ENCODE results near the gene SUSD4.

Gene SUSD4

DNA sequence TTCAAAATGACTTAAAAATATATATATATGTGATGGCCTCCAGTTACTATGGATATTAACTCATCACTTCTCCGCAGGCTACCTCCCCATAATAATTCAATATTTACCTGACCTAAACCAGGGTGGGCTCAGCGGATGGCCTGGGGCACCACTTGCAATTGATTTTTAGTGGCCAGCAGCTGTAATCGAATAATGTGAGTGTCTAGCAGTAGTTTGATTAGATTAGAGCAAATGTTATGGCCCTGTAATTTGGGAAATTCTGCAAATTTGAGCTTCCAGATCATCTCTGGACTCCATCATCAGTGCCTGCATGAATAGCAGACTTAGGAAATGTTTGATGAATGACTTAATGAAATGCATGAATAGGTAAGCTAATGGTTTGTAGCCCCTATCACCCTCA is 14.7 kb downstream of the SUSD4 start:
- DNase-seq (ENCODE audit: low read depth) = no peak
- in situ Hi-C loops (cut with HindIII; ENCODE audit: low sequenced_read_pairs) = no loop called here
- TF ChIP-seq, protein P1, sequence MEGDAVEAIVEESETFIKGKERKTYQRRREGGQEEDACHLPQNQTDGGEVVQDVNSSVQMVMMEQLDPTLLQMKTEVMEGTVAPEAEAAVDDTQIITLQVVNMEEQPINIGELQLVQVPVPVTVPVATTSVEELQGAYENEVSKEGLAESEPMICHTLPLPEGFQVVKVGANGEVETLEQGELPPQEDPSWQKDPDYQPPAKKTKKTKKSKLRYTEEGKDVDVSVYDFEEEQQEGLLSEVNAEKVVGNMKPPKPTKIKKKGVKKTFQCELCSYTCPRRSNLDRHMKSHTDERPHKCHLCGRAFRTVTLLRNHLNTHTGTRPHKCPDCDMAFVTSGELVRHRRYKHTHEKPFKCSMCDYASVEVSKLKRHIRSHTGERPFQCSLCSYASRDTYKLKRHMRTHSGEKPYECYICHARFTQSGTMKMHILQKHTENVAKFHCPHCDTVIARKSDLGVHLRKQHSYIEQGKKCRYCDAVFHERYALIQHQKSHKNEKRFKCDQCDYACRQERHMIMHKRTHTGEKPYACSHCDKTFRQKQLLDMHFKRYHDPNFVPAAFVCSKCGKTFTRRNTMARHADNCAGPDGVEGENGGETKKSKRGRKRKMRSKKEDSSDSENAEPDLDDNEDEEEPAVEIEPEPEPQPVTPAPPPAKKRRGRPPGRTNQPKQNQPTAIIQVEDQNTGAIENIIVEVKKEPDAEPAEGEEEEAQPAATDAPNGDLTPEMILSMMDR (IDR thresholded peaks at IDR 0.05; ENCODE audit: low read depth, low read length, missing control alignments) = no peak
- H3K4me3 ChIP-seq (ENCODE audit: low read depth, low read length) = no peak overlapping the region

DNA sequence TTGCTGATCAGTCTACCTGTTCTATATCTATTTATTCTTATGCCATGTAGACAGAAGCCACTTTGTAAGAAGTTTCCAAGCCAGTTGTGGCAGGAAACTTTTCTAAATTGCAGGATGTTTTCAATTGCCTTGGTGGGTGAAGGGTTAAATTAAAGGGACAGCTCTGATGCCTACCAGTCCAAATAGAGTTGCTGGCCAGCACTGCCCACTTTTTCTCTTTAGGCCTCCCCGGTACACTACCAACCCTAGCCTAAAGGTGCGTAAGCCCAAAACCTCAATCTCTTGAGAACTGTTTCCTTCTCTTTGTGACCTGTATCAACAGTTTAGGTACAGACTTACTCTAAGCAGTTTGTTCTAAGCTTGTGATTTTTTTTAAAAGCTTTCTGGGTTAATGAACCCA is 15.5 kb downstream of the SUSD4 start:
- no peak overlapping the region for H3K4me3 ChIP-seq (ENCODE audit: low read depth, low read length)
- TF ChIP-seq, protein P1 (IDR thresholded peaks at IDR 0.05; ENCODE audit: low read depth, low read length, missing control alignments) = no peak
- in situ Hi-C loops (cut with HindIII; ENCODE audit: low sequenced_read_pairs) = no loop called here
- DNase-seq (ENCODE audit: low read depth) = no peak

DNA sequence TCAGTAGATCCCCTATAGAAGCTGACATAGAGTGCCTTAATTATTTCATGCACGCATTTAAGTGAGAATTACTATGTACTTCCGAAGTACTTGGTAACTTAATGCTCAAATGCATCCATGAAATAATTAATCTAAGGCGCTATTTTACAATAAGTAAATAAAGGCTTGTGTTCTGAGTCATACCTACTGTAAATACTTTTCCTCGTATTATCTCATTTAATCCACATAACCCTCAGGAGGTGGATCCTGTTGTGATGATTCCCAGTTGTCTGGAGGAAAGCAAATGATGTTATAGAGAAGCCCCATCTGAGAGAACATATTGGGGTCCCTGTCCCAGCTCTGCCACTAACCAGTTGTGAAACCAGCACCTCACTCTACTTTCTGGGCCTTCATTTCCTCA is 16.4 kb downstream of the SUSD4 start:
- TF ChIP-seq, protein P1 (IDR thresholded peaks at IDR 0.05; ENCODE audit: low read depth, low read length, missing control alignments) = no peak
- no peak for DNase-seq (ENCODE audit: low read depth)
- H3K4me3 ChIP-seq (ENCODE audit: low read depth, low read length) = no peak overlapping the region
- in situ Hi-C loops (cut with HindIII; ENCODE audit: low sequenced_read_pairs) = no loop called here

DNA sequence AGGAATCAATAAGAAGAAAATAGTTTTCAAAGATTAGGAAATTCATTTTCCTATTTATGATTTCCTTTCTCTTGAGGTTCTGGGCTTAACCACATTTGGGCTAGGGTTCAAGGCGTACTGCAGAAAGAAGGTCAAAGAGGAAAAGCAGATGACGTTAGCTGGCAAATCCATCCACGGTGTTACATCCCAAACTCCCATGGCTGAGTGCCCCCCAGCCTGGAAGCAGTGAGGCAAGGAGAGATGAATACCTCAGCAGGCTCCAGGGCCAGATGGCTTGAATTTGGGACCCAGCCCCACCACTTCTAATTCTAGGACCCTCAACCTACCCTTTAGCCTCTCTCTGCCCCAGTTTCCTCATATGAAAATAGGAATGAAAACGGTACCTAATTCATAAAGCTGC is 17.7 kb downstream of the SUSD4 start:
- TF ChIP-seq, protein P1 (IDR thresholded peaks at IDR 0.05; ENCODE audit: low read depth, low read length, missing control alignments) = no peak

DNA sequence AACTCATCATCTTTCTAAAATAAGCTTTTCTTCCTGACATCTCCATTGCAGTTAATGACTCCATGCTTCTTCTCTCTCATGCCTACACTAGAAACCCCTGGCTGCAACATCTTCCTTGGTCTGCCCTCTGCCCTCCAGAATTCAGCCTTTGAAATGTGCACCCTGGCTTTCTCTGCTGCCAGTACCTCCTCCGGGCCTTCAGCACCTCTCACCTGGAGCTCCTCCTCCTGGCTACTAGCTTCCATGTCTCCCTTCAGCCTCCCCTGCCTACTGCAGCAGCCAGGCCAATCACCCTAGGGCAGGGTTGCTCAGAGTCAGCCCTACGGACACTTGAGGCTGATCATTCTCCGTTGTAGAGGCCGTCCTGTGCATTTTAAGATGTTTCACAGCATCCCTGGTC is 18.3 kb downstream of the SUSD4 start:
- DNase-seq (ENCODE audit: low read depth) = no peak
- no peak overlapping the region for H3K4me3 ChIP-seq (ENCODE audit: low read depth, low read length)
- in situ Hi-C loops (cut with HindIII; ENCODE audit: low sequenced_read_pairs) = no loop called here
- TF ChIP-seq, protein P1 (IDR thresholded peaks at IDR 0.05; ENCODE audit: low read depth, low read length, missing control alignments) = no peak

More for the DNA sequence above, 17.7 kb downstream of the SUSD4 start:
- no peak for DNase-seq (ENCODE audit: low read depth)
- H3K4me3 ChIP-seq (ENCODE audit: low read depth, low read length) = no peak overlapping the region
- in situ Hi-C loops (cut with HindIII; ENCODE audit: low sequenced_read_pairs) = no loop called here

DNA sequence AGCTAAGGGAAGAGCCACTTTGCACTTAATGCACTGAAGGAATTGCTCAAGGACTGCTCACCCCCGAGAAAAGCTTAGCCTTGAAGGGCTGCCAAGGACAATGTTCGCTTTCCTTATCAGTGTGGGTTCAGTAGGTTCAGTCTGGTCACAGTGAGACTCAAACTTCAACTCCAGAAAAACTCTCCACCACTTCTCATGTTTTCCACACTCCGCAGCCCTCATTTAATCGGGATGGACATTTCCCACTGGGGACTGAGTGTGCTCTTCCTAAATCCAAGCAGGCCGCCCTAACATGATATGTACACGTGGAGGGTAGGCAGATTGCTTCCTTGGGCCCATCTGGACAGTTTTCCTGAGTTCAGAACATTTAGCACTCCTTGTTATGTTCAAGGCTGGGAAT is 19.5 kb downstream of the SUSD4 start:
- TF ChIP-seq, protein P1 (IDR thresholded peaks at IDR 0.05; ENCODE audit: low read depth, low read length, missing control alignments) = no peak
- H3K4me3 ChIP-seq (ENCODE audit: low read depth, low read length) = no peak overlapping the region
- in situ Hi-C loops (cut with HindIII; ENCODE audit: low sequenced_read_pairs) = no loop called here
- DNase-seq (ENCODE audit: low read depth) = no peak

DNA sequence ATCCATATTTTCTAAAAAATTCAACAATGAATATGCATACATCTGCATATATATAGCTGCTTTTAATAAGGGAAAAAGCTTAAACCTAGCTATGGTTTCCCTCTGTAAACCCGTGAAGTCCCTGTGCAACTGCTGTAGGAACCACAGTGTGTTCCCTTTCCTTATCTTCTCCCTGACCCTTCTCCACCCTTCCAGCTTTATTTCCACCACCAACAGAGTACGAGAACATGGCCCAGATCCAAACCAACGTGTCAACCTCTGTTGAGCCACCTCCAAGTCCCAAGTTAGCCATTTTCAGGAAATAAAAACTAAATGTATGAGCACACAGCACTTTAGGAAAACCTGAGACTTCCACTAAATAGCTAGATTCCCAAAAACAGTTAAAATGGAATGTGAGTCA is 20.3 kb downstream of the SUSD4 start:
- no peak for DNase-seq (ENCODE audit: low read depth)
- TF ChIP-seq, protein P1 (IDR thresholded peaks at IDR 0.05; ENCODE audit: low read depth, low read length, missing control alignments) = no peak
- H3K4me3 ChIP-seq (ENCODE audit: low read depth, low read length) = no peak overlapping the region
- in situ Hi-C loops (cut with HindIII; ENCODE audit: low sequenced_read_pairs) = no loop called here

All from astrocyte of the cerebellum (primary cell).